SH-SY5Y (cell line): ENCODE measurements around the gene SPACA7.

Experiments
- GATA2 ChIP-seq: IDR thresholded peaks from 2 replicates; pipeline ENCODE4 v1.6.1; 2011; ENCODE audit warnings: mild to moderate bottlenecking, low read depth, low read length
- GATA3 ChIP-seq: IDR thresholded peaks from 2 replicates; pipeline ENCODE4 v1.6.1; 2011; ENCODE audit warnings: low read depth, mild to moderate bottlenecking, low read length, moderate library complexity

DNA sequence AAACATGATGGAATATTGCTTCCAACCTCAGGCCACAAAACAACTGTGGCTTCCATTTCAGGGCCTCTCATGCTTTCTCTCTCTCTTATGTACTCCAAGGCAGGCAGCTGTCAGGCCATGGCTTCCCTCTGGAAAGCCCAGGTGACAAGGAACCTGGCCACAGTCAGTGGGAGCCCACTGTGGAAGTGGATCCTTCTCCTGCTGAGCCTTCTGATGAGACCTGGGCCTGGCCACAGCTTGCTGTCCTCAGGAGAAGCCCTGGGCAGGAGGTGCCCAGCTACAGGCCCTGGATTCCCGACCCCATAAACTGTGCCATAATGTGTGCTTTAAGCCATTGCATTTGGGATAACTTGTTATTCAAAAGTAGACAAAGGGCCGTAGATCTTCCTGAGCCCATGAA, 71.2 kb downstream of the SPACA7 start:
- TF ChIP-seq GATA2: no peak
- TF ChIP-seq GATA3: no peak
